HepG2 (cell line): ENCODE measurements around the gene PIK3C2B. TPM values are rescaled to one million over a fixed set of nuclear protein-coding genes. Genes with fewer than 3 reads are reported as not detected.

Experiments
- AKAP8 ChIP-seq: sonication (generic); formaldehyde crosslinking; IDR thresholded peaks from 2 replicates; pipeline ENCODE4 v1.5.1; 2020; ENCODE audit warnings: mild to moderate bottlenecking, missing genetic modification reagents
- ARNT2 ChIP-seq: sonication (generic); formaldehyde crosslinking; IDR thresholded peaks from 2 replicates; pipeline ENCODE4 v1.8.0; 2022; ENCODE audit warnings: mild to moderate bottlenecking, low read depth, missing genetic modification reagents, moderate library complexity
- ATAD3A ChIP-seq: sonication (generic); formaldehyde crosslinking; IDR thresholded peaks from 2 replicates; pipeline ENCODE4 v1.4.0; 2020; ENCODE audit warnings: missing genetic modification reagents
- CBX1 ChIP-seq: IDR thresholded peaks from one replicate; pipeline ENCODE4 v1.6.1; 2016; ENCODE audit warnings: antibody characterized with exemption, low read depth
- CEBPB ChIP-seq: IDR thresholded peaks from 2 replicates; pipeline ENCODE4 v1.6.1; 2011; ENCODE audit warnings: low read depth, low read length, improper control_type of control experiment, borderline replicate concordance
- DNMT3B ChIP-seq: conservative IDR thresholded peaks from 2 replicates; pipeline ENCODE4 v1.6.1; 2016; ENCODE audit warnings: missing biosample characterization, control low read depth
- GABPA ChIP-seq, 2 experiments: IDR thresholded peaks; 2 replicates each; pipeline ENCODE4 v1.6.1; 2011 to 2016; ENCODE audit warnings: low read depth in 2 of 2, low read length in 1 of 2, missing biosample characterization in 1 of 2, missing genetic modification characterization in 1 of 2
- HDAC2 ChIP-seq: sonication (generic); formaldehyde crosslinking; IDR thresholded peaks from 2 replicates; pipeline ENCODE4 v1.4.0; 2020; ENCODE audit warnings: missing genetic modification reagents
- KLF16 ChIP-seq, 2 experiments: sonication (generic) in 1 of 2; formaldehyde crosslinking in 1 of 2; IDR thresholded peaks; 2 replicates each; pipeline versions ENCODE4 v1.6.1 to v1.8.0; 2016 to 2023; ENCODE audit warnings: missing genetic modification reagents in 2 of 2, missing compliant biosample characterization in 1 of 2
- NFKBIZ ChIP-seq: IDR thresholded peaks from 2 replicates; pipeline ENCODE4 v1.6.1; 2018; ENCODE audit warnings: missing genetic modification reagents, missing compliant biosample characterization
- RBAK ChIP-seq: sonication (generic); formaldehyde crosslinking; IDR thresholded peaks from 2 replicates; pipeline ENCODE4 v1.5.1; 2020; ENCODE audit warnings: mild to moderate bottlenecking, missing genetic modification reagents
- REPIN1 ChIP-seq: sonication (generic); formaldehyde crosslinking; IDR thresholded peaks from 2 replicates; pipeline ENCODE4 v1.8.0; 2022; ENCODE audit warnings: missing genetic modification reagents, low read depth, mild to moderate bottlenecking, borderline replicate concordance
- SIX4 ChIP-seq: sonication (generic); formaldehyde crosslinking; IDR thresholded peaks from 2 replicates; pipeline ENCODE4 v1.4.0; 2020; ENCODE audit warnings: missing genetic modification reagents
- TERF1 ChIP-seq: sonication (generic); formaldehyde crosslinking; IDR thresholded peaks from 2 replicates; pipeline ENCODE4 v1.8.0; 2022; ENCODE audit warnings: mild to moderate bottlenecking, missing genetic modification reagents, moderate library complexity
- TFDP1 ChIP-seq: IDR thresholded peaks from 2 replicates; pipeline ENCODE4 v1.6.1; 2016; ENCODE audit warnings: missing compliant biosample characterization, missing genetic modification reagents, borderline replicate concordance
- TFDP2 ChIP-seq: sonication (generic); formaldehyde crosslinking; IDR thresholded peaks from 2 replicates; pipeline ENCODE4 v1.4.0; 2020; ENCODE audit warnings: missing genetic modification reagents
- TRIM24 ChIP-seq: sonication (generic); formaldehyde crosslinking; IDR thresholded peaks from 2 replicates; pipeline ENCODE4 v1.8.0; 2022; ENCODE audit warnings: mild to moderate bottlenecking, missing genetic modification reagents
- USF2 ChIP-seq, 2 experiments: sonication (generic) in 1 of 2; formaldehyde crosslinking in 1 of 2; IDR thresholded peaks; 2 replicates each; pipeline versions ENCODE4 v1.5.1 to v1.6.1; 2011 to 2020; ENCODE audit warnings: borderline replicate concordance in 1 of 2, low read depth in 1 of 2, low read length in 1 of 2, mild to moderate bottlenecking in 1 of 2, missing genetic modification reagents in 1 of 2, moderate library complexity in 1 of 2
- ZNF138 ChIP-seq: sonication (generic); formaldehyde crosslinking; IDR thresholded peaks from 2 replicates; pipeline ENCODE4 v1.5.0; 2020; ENCODE audit warnings: mild to moderate bottlenecking, low read depth, missing genetic modification reagents
- ZNF382 ChIP-seq: sonication (generic); formaldehyde crosslinking; IDR thresholded peaks from 2 replicates; pipeline ENCODE4 v1.5.0; 2020; ENCODE audit warnings: missing genetic modification reagents, mild to moderate bottlenecking, borderline replicate concordance
- ZNF576 ChIP-seq: sonication (generic); formaldehyde crosslinking; IDR thresholded peaks from 2 replicates; pipeline ENCODE4 v1.4.0; 2020; ENCODE audit warnings: mild to moderate bottlenecking, missing genetic modification reagents
- ZNF780A ChIP-seq: sonication (generic); formaldehyde crosslinking; IDR thresholded peaks from 2 replicates; pipeline ENCODE4 v1.8.0; 2022; ENCODE audit warnings: mild to moderate bottlenecking, missing genetic modification reagents, moderate library complexity
- ZNF792 ChIP-seq: IDR thresholded peaks from 2 replicates; pipeline ENCODE4 v1.6.1; 2016
- ZNF839 ChIP-seq: sonication (generic); formaldehyde crosslinking; IDR thresholded peaks from 2 replicates; pipeline ENCODE4 v1.4.0; 2020; ENCODE audit warnings: missing genetic modification reagents, mild to moderate bottlenecking, borderline replicate concordance
- ZNF850 ChIP-seq: sonication (generic); formaldehyde crosslinking; conservative IDR thresholded peaks from 2 replicates; pipeline ENCODE4 v1.9.0; 2021; ENCODE audit warnings: mild to moderate bottlenecking, missing genetic modification reagents
- ZSCAN31 ChIP-seq: sonication (generic); formaldehyde crosslinking; IDR thresholded peaks from 2 replicates; pipeline ENCODE4 v1.5.0; 2020; ENCODE audit warnings: low read depth, mild to moderate bottlenecking, missing genetic modification reagents
- polyA plus RNA-seq, 8 experiments: library from polyadenylated mRNA; depleted of rRNA in 3 of 8; stranded (reverse) in 7 of 8; unstranded in 1 of 8; fragments of >200 nt; fragmentation: Illumina TruSeq in 4 of 8; extraction: Trizol in 4 of 8; gene quantifications; 2 replicates each; pipeline versions ENCODE4 v1.2.1 to v1.2.3, GENCODE V29; 2011 to 2016; ENCODE audit warnings: low read depth in 4 of 8, missing spikeins in 1 of 8, mixed read lengths in 1 of 8; ENCODE audit not compliant: insufficient read depth in 1 of 8
- total RNA-seq, 5 experiments: library from RNA; depleted of rRNA; stranded (reverse); fragments of >200 nt; fragmentation: Illumina TruSeq; extraction: Trizol; gene quantifications; 2 replicates each; pipeline ENCODE4 v1.2.3, GENCODE V29; 2016; ENCODE audit warnings: low read depth in 1 of 5

The PIK3C2B gene
- total and polyA plus RNA-seq, 2 of the 13 experiments (the other 11 are each of a cell fraction or from before 2014, with no cell fraction given), result 3.4 to 4.5 TPM

GRCh38 chr1:204506969-204507316 lies 12.3 kb upstream of the PIK3C2B start (continued):
- TF ChIP-seq CEBPB (peak; percentile 99), CBX1 (no peak), KLF16 (CRISPR knock-in tag; IDR thresholded peaks at IDR 0.05) (peak in 1 of 2 experiments; percentile 73; a peak in 1 of 4 replicates), TRIM24 (CRISPR knock-in tag) (no peak), GABPA (IDR thresholded peaks at IDR 0.05; ENCODE audit: low read depth, low read length) (no peak), GABPA (CRISPR knock-in tag; IDR thresholded peaks at IDR 0.05; ENCODE audit: low read depth) (no peak), TFDP2 (CRISPR knock-in tag) (peak; percentile 36; the same call in 1 of the 2 replicates), ZNF382 (CRISPR knock-in tag) (no peak), TERF1 (no peak), USF2 (IDR thresholded peaks at IDR 0.05; ENCODE audit: low read depth, low read length) (no peak), USF2 (CRISPR knock-in tag; IDR thresholded peaks at IDR 0.05; ENCODE audit: borderline replicate concordance) (no peak), ZNF780A (CRISPR knock-in tag) (no peak), ATAD3A (no peak), AKAP8 (CRISPR knock-in tag) (no peak), SIX4 (CRISPR knock-in tag) (no peak; the same call in 1 of the 2 replicates), RBAK (CRISPR knock-in tag) (no peak), ZNF576 (CRISPR knock-in tag) (no peak), ZNF792 (CRISPR knock-in tag) (peak; percentile 66; the same call in 1 of the 2 replicates), TFDP1 (CRISPR knock-in tag) (no peak), DNMT3B (CRISPR knock-in tag) (peak; percentile 44; the same call in 1 of the 2 replicates), ZSCAN31 (CRISPR knock-in tag) (0 out of 2 replicates have a peak, but pooled peaks have one; percentile 31), ARNT2 (CRISPR knock-in tag) (no peak), REPIN1 (CRISPR knock-in tag) (0 out of 2 replicates have a peak, but pooled peaks have one; percentile 27), ZNF138 (CRISPR knock-in tag) (no peak), NFKBIZ (CRISPR knock-in tag) (peak; percentile 34; the same call in 1 of the 2 replicates), ZNF839 (no peak), ZNF850 (CRISPR knock-in tag) (no peak), HDAC2 (CRISPR knock-in tag) (peak; percentile 71)
